ENCODE measurements around the gene MRPL34. TPM values are rescaled to one million over a fixed set of nuclear protein-coding genes. Genes with fewer than 3 reads are reported as not detected.

The MRPL34 gene
- total and polyA plus RNA-seq, 9 donors, result 25.0 to 43.0 (median 35.5) TPM

Other genes starting within 250 kb of the MRPL34 start
- 3.9 TPM for gene HAUS8, start 230.4 kb upstream of the MRPL34 start, total RNA-seq
- 10 to 100 TPM in 5 of 8 donors, 1 to 10 TPM in 3; 7.5 to 14.0 (median 10.1) TPM for gene HAUS8, start 230.4 kb upstream of the MRPL34 start, polyA plus RNA-seq (ENCODE audit: insufficient read depth in 1 of 8, insufficient read length in 8 of 8, low replicate concordance in 1 of 8)
- 18.0 TPM for gene MYO9B, start 230.1 kb upstream of the MRPL34 start, total RNA-seq
- 10 to 100 TPM; 30.1 to 55.5 (median 40.5) TPM for gene MYO9B, start 230.1 kb upstream of the MRPL34 start, polyA plus RNA-seq (ENCODE audit: insufficient read depth in 1 of 8, insufficient read length in 8 of 8, low replicate concordance in 1 of 8)
- 21.0 TPM for gene USE1, start 90.5 kb upstream of the MRPL34 start, total RNA-seq
- 10 to 100 TPM; 25.1 to 36.0 (median 29.3) TPM for gene USE1, start 90.5 kb upstream of the MRPL34 start, polyA plus RNA-seq (ENCODE audit: insufficient read depth in 1 of 8, insufficient read length in 8 of 8, low replicate concordance in 1 of 8)
- 3.1 TPM for gene OCEL1, start 79.6 kb upstream of the MRPL34 start, total RNA-seq
- gene OCEL1, start 79.6 kb upstream of the MRPL34 start, polyA plus RNA-seq (ENCODE audit: insufficient read depth in 1 of 8, insufficient read length in 8 of 8, low replicate concordance in 1 of 8), result 10 to 100 TPM in 1 of 8 donors, 1 to 10 TPM in 7; 6.7 to 14.2 (median 9.4) TPM
- gene NR2F6, start 60.0 kb upstream of the MRPL34 start, total RNA-seq, result 32.4 TPM
- 10 to 100 TPM; 26.5 to 37.9 (median 30.8) TPM for gene NR2F6, start 60.0 kb upstream of the MRPL34 start, polyA plus RNA-seq (ENCODE audit: insufficient read depth in 1 of 8, insufficient read length in 8 of 8, low replicate concordance in 1 of 8)
- 5.2 TPM for gene USHBP1, start 41.1 kb upstream of the MRPL34 start, total RNA-seq
- gene USHBP1, start 41.1 kb upstream of the MRPL34 start, polyA plus RNA-seq (ENCODE audit: insufficient read depth in 1 of 8, insufficient read length in 8 of 8, low replicate concordance in 1 of 8), result 1 to 10 TPM; 5.4 to 8.8 (median 6.5) TPM
- gene BABAM1, start 38.4 kb upstream of the MRPL34 start, total RNA-seq, result 85.8 TPM
- gene BABAM1, start 38.4 kb upstream of the MRPL34 start, polyA plus RNA-seq (ENCODE audit: insufficient read depth in 1 of 8, insufficient read length in 8 of 8, low replicate concordance in 1 of 8), result 10 to 100 TPM; 81.3 to 97.9 (median 92.8) TPM
- gene ANKLE1, start 24.0 kb upstream of the MRPL34 start, total RNA-seq, result 0.44 TPM
- gene ANKLE1, start 24.0 kb upstream of the MRPL34 start, polyA plus RNA-seq (ENCODE audit: insufficient read depth in 1 of 8, insufficient read length in 8 of 8, low replicate concordance in 1 of 8), result 1 to 10 TPM in 5 of 8 donors, under 1 TPM in 3; 0.70 to 1.5 (median 1.2) TPM
- gene ABHD8, start 2.4 kb upstream of the MRPL34 start, total RNA-seq, result 6.1 TPM
- 10 to 100 TPM in 1 of 8 donors, 1 to 10 TPM in 7; 7.5 to 10.1 (median 8.4) TPM for gene ABHD8, start 2.4 kb upstream of the MRPL34 start, polyA plus RNA-seq (ENCODE audit: insufficient read depth in 1 of 8, insufficient read length in 8 of 8, low replicate concordance in 1 of 8)
- 18.6 TPM for gene DDA1, start 3.7 kb downstream of the MRPL34 start, total RNA-seq
- 10 to 100 TPM; 32.5 to 42.2 (median 36.8) TPM for gene DDA1, start 3.7 kb downstream of the MRPL34 start, polyA plus RNA-seq (ENCODE audit: insufficient read depth in 1 of 8, insufficient read length in 8 of 8, low replicate concordance in 1 of 8)
- gene ANO8, start 29.0 kb downstream of the MRPL34 start, total RNA-seq, result 3.9 TPM
- gene ANO8, start 29.0 kb downstream of the MRPL34 start, polyA plus RNA-seq (ENCODE audit: insufficient read depth in 1 of 8, insufficient read length in 8 of 8, low replicate concordance in 1 of 8), result 1 to 10 TPM; 4.3 to 8.3 (median 6.9) TPM
- gene GTPBP3, start 31.7 kb downstream of the MRPL34 start, total RNA-seq, result 7.6 TPM
- gene GTPBP3, start 31.7 kb downstream of the MRPL34 start, polyA plus RNA-seq (ENCODE audit: insufficient read depth in 1 of 8, insufficient read length in 8 of 8, low replicate concordance in 1 of 8), result 10 to 100 TPM in 5 of 8 donors, 1 to 10 TPM in 3; 9.2 to 16.3 (median 13.2) TPM
- 23.1 TPM for gene PLVAP, start 71.5 kb downstream of the MRPL34 start, total RNA-seq
- 10 to 100 TPM; 43.2 to 70.0 (median 62.8) TPM for gene PLVAP, start 71.5 kb downstream of the MRPL34 start, polyA plus RNA-seq (ENCODE audit: insufficient read depth in 1 of 8, insufficient read length in 8 of 8, low replicate concordance in 1 of 8)
- not detected for gene CCDC194, start 88.3 kb downstream of the MRPL34 start, total RNA-seq
- not detected for gene CCDC194, start 88.3 kb downstream of the MRPL34 start, polyA plus RNA-seq (ENCODE audit: insufficient read depth in 1 of 8, insufficient read length in 8 of 8, low replicate concordance in 1 of 8)
- gene BST2, start 99.8 kb downstream of the MRPL34 start, total RNA-seq, result 4.7 TPM
- gene BST2, start 99.8 kb downstream of the MRPL34 start, polyA plus RNA-seq (ENCODE audit: insufficient read depth in 1 of 8, insufficient read length in 8 of 8, low replicate concordance in 1 of 8), result 1 to 10 TPM; 5.9 to 9.3 (median 6.3) TPM
- gene MVB12A, start 114.2 kb downstream of the MRPL34 start, total RNA-seq, result 32.9 TPM
- 10 to 100 TPM; 29.5 to 44.3 (median 33.2) TPM for gene MVB12A, start 114.2 kb downstream of the MRPL34 start, polyA plus RNA-seq (ENCODE audit: insufficient read depth in 1 of 8, insufficient read length in 8 of 8, low replicate concordance in 1 of 8)
- 1.0 TPM for gene TMEM221, start 142.8 kb downstream of the MRPL34 start, total RNA-seq
- 1 to 10 TPM; 1.0 to 1.8 (median 1.2) TPM for gene TMEM221, start 142.8 kb downstream of the MRPL34 start, polyA plus RNA-seq (ENCODE audit: insufficient read depth in 1 of 8, insufficient read length in 8 of 8, low replicate concordance in 1 of 8)
- not detected for gene NXNL1, start 155.1 kb downstream of the MRPL34 start, total RNA-seq
- not detected for gene NXNL1, start 155.1 kb downstream of the MRPL34 start, polyA plus RNA-seq (ENCODE audit: insufficient read depth in 1 of 8, insufficient read length in 8 of 8, low replicate concordance in 1 of 8)
- gene SLC27A1, start 164.7 kb downstream of the MRPL34 start, total RNA-seq, result 11.6 TPM
- gene SLC27A1, start 164.7 kb downstream of the MRPL34 start, polyA plus RNA-seq (ENCODE audit: insufficient read depth in 1 of 8, insufficient read length in 8 of 8, low replicate concordance in 1 of 8), result 10 to 100 TPM; 11.8 to 20.7 (median 16.9) TPM
- gene PGLS, start 205.8 kb downstream of the MRPL34 start, total RNA-seq, result 46.5 TPM
- 10 to 100 TPM; 46.9 to 70.5 (median 54.0) TPM for gene PGLS, start 205.8 kb downstream of the MRPL34 start, polyA plus RNA-seq (ENCODE audit: insufficient read depth in 1 of 8, insufficient read length in 8 of 8, low replicate concordance in 1 of 8)
- 42.1 TPM for gene COLGALT1, start 249.8 kb downstream of the MRPL34 start, total RNA-seq
- gene COLGALT1, start 249.8 kb downstream of the MRPL34 start, polyA plus RNA-seq (ENCODE audit: insufficient read depth in 1 of 8, insufficient read length in 8 of 8, low replicate concordance in 1 of 8), result 10 to 100 TPM; 68.3 to 97.0 (median 77.4) TPM

Data from muscle of leg (tissue), 9 donors.